H9 (cell line): Measurements from ENCODE around the gene DHX35. TPM values are rescaled to one million over a fixed set of nuclear protein-coding genes. Genes with fewer than 3 reads are reported as not detected.

Source experiments
- DNase-seq: peaks from one replicate; pipeline ENCODE4 v3.0.0-alpha.2; 2017
- H2AFZ ChIP-seq: one replicate; pipeline ENCODE4 v1.6.1; 2013; ENCODE audit warnings: mild to moderate bottlenecking, low read length, control low read depth, moderate library complexity
- H2AK5ac ChIP-seq: 2 replicates; pipeline ENCODE4 v1.6.1; 2013; ENCODE audit warnings: low read length, control low read depth, mixed read lengths; ENCODE audit not compliant: insufficient read length
- H2BK120ac ChIP-seq: one replicate; pipeline ENCODE4 v1.6.1; 2013; ENCODE audit warnings: low read depth, mild to moderate bottlenecking, low read length, control low read depth, inconsistent platforms; ENCODE audit not compliant: poor library complexity, severe bottlenecking
- H2BK12ac ChIP-seq: 2 replicates; pipeline ENCODE4 v1.6.1; 2013; ENCODE audit warnings: low read length, control low read depth, mixed read lengths, low read depth; ENCODE audit not compliant: insufficient read length
- H2BK15ac ChIP-seq: 2 replicates; pipeline ENCODE4 v1.6.1; 2013; ENCODE audit warnings: low read depth, low read length, control low read depth
- H2BK20ac ChIP-seq: one replicate; pipeline ENCODE4 v1.6.1; 2013; ENCODE audit warnings: low read depth, mild to moderate bottlenecking, low read length, control low read depth, inconsistent platforms; ENCODE audit not compliant: poor library complexity, severe bottlenecking
- H2BK5ac ChIP-seq: 2 replicates; pipeline ENCODE4 v1.6.1; 2013; ENCODE audit warnings: low read length, control low read depth, mixed read lengths; ENCODE audit not compliant: insufficient read length
- H3K14ac ChIP-seq: 2 replicates; pipeline ENCODE4 v1.6.1; 2013; ENCODE audit warnings: low read length, control low read depth; ENCODE audit not compliant: insufficient read depth
- H3K18ac ChIP-seq: 2 replicates; pipeline ENCODE4 v1.6.1; 2013; ENCODE audit warnings: low read depth, mild to moderate bottlenecking, mixed read lengths, low read length, control low read depth; ENCODE audit not compliant: insufficient read length
- H3K23ac ChIP-seq: 2 replicates; pipeline ENCODE4 v1.6.1; 2013; ENCODE audit warnings: low read length, control low read depth, mixed read lengths, low read depth; ENCODE audit not compliant: insufficient read length
- H3K23me2 ChIP-seq: 2 replicates; pipeline ENCODE4 v1.6.1; 2013; ENCODE audit warnings: low read depth, mild to moderate bottlenecking, mixed read lengths, low read length, control low read depth; ENCODE audit not compliant: insufficient read length, poor library complexity, severe bottlenecking
- H3K27ac ChIP-seq: 2 replicates; pipeline ENCODE4 v1.5.1; 2013; ENCODE audit warnings: low read length, control low read depth, mixed read lengths, low read depth; ENCODE audit not compliant: insufficient read length
- H3K27me3 ChIP-seq: 2 replicates; pipeline ENCODE4 v1.6.1; 2013; ENCODE audit warnings: low read length, control low read depth, inconsistent platforms; ENCODE audit not compliant: insufficient read depth
- H3K4ac ChIP-seq: 2 replicates; pipeline ENCODE4 v1.6.1; 2013; ENCODE audit warnings: low read depth, mild to moderate bottlenecking, control low read depth, inconsistent platforms, low read length, moderate library complexity
- H3K4me1 ChIP-seq: 2 replicates; pipeline ENCODE4 v1.6.1; 2013; ENCODE audit warnings: low read length, control low read depth, inconsistent platforms; ENCODE audit not compliant: insufficient read depth
- H3K4me2 ChIP-seq: 2 replicates; pipeline ENCODE4 v1.6.1; 2013; ENCODE audit warnings: low read length, control low read depth, mixed read lengths; ENCODE audit not compliant: insufficient read length, insufficient read depth
- H3K56ac ChIP-seq: 2 replicates; pipeline ENCODE4 v1.6.1; 2013; ENCODE audit warnings: low read depth, mild to moderate bottlenecking, mixed read lengths, low read length, control low read depth; ENCODE audit not compliant: insufficient read length
- H3K79me1 ChIP-seq: 2 replicates; pipeline ENCODE4 v1.6.1; 2013; ENCODE audit warnings: low read depth, mild to moderate bottlenecking, moderate library complexity, low read length, control low read depth, inconsistent platforms; ENCODE audit not compliant: insufficient read depth, poor library complexity, severe bottlenecking
- H3K79me2 ChIP-seq: 2 replicates; pipeline ENCODE4 v1.6.1; 2013; ENCODE audit warnings: low read length, control low read depth, inconsistent platforms; ENCODE audit not compliant: insufficient read depth
- H3K9ac ChIP-seq: 2 replicates; pipeline ENCODE4 v1.6.1; 2013; ENCODE audit warnings: low read length, control low read depth, mixed read lengths; ENCODE audit not compliant: insufficient read length; ENCODE audit errors: extremely low read depth
- H3K9me3 ChIP-seq: one replicate; pipeline ENCODE4 v1.6.1; 2013; ENCODE audit warnings: low read depth, low read length, inconsistent platforms; ENCODE audit not compliant: control insufficient read depth
- H3T11ph ChIP-seq: one replicate; pipeline ENCODE4 v1.6.1; 2013; ENCODE audit warnings: mild to moderate bottlenecking, low read length, control low read depth, inconsistent platforms
- H4K20me1 ChIP-seq: one replicate; pipeline ENCODE4 v1.6.1; 2013; ENCODE audit not compliant: control insufficient read depth, insufficient read length, insufficient read depth
- H4K5ac ChIP-seq: 2 replicates; pipeline ENCODE4 v1.6.1; 2013; ENCODE audit warnings: low read depth, mild to moderate bottlenecking, mixed read lengths, low read length, control low read depth; ENCODE audit not compliant: insufficient read length
- H4K8ac ChIP-seq: replicated peaks from 2 replicates; pipeline ENCODE4 v1.6.1; 2013; ENCODE audit warnings: low read length, control low read depth, mixed read lengths, low read depth; ENCODE audit not compliant: insufficient read length
- H4K91ac ChIP-seq: 2 replicates; pipeline ENCODE4 v1.6.1; 2013; ENCODE audit warnings: low read depth, mild to moderate bottlenecking, moderate library complexity, mixed read lengths, low read length, control low read depth; ENCODE audit not compliant: insufficient read length
- H3K27ac Mint-ChIP-seq, 3 experiments: 2 replicates in 2 of 3; 3 replicates in 1 of 3; pipeline ENCODE4 v1.8.0; 2020 to 2021; ENCODE audit warnings: mixed read lengths in 3 of 3, mild to moderate bottlenecking in 1 of 3, moderate library complexity in 1 of 3
- H3K27me3 Mint-ChIP-seq: 2 replicates; pipeline ENCODE4 v1.8.0; 2021; ENCODE audit warnings: low read depth, mild to moderate bottlenecking, moderate library complexity, mixed read lengths
- H3K36me3 Mint-ChIP-seq, 3 experiments: 2 replicates in 2 of 3; 3 replicates in 1 of 3; pipeline ENCODE4 v1.8.0; 2020 to 2021; ENCODE audit warnings: low read depth in 3 of 3, mixed read lengths in 3 of 3; ENCODE audit not compliant: insufficient read depth in 1 of 3
- H3K4me1 Mint-ChIP-seq, 2 experiments: 2 replicates each; pipeline ENCODE4 v1.8.0; 2020; ENCODE audit warnings: mixed read lengths in 2 of 2
- H3K4me3 Mint-ChIP-seq, 2 experiments: 2 replicates in 1 of 2; 3 replicates in 1 of 2; pipeline ENCODE4 v1.8.0; 2020 to 2021; ENCODE audit warnings: mild to moderate bottlenecking in 2 of 2, mixed read lengths in 2 of 2, moderate library complexity in 1 of 2
- H3K9me3 Mint-ChIP-seq, 2 experiments: 2 replicates in 1 of 2; 3 replicates in 1 of 2; pipeline ENCODE4 v1.8.0; 2020; ENCODE audit warnings: mild to moderate bottlenecking in 2 of 2, mixed read lengths in 2 of 2, moderate library complexity in 1 of 2
- CTCF ChIP-seq: fragments of 200-600 bp; sonication (generic); conservative IDR thresholded peaks from 3 replicates; pipeline ENCODE4 v1.8.0; 2021; ENCODE audit warnings: antibody characterized with exemption, mild to moderate bottlenecking
- WGBS: extraction: QIAGEN DNeasy Blood & Tissue Kit; methylation state at CpG from one replicate; pipeline ENCODE4 v1.1.7; 2013; ENCODE audit warnings: missing lambda C conversion rate, low lambda C conversion rate, mixed read lengths; ENCODE audit not compliant: insufficient read length; ENCODE audit errors: extremely low coverage; 5-methylcytosine and 5-hydroxymethylcytosine counted together
- total RNA-seq: library from RNA; stranded (reverse); gene quantifications from 2 replicates; pipeline ENCODE4 v1.2.1, GENCODE V29; 2021

DHX35 gene
- total RNA-seq, 1 experiment from 2014 or later, result 14.4 TPM

GRCh38 chr20:38934530-38934929 lies 27.6 kb upstream of the DHX35 start:
- no peaks in the 10 kb centered on the region for H4K20me1 ChIP-seq
- TF ChIP-seq CTCF, result no peak

More at GRCh38 chr20:38934530-38934929, 27.6 kb upstream of the DHX35 start:
- Histone ChIP-seq H2AFZ (no peak overlapping the region), H3K27ac (no peak overlapping the region), H2BK12ac (no peak overlapping the region), H3K4ac (no peak overlapping the region), H3K79me2 (peaks cover 62% of the 10 kb centered on the region; the same call in 1 of the 2 replicates), H2BK15ac (no peak overlapping the region), H2BK20ac (no peak overlapping the region), H2BK5ac (no peak overlapping the region), H4K91ac (no peak overlapping the region), H2BK120ac (no peak overlapping the region), H3K56ac (no peak overlapping the region), H3K27me3 (no peaks in the 10 kb centered on the region), H3K4me1 (peaks cover 3% of the 10 kb centered on the region; the same call in 1 of the 2 replicates), H3K18ac (no peak overlapping the region), H3K23ac (no peak overlapping the region), H4K8ac (no peak overlapping the region), H4K5ac (no peak overlapping the region), H3K4me2 (no peak overlapping the region), H2AK5ac (no peak overlapping the region), H3K79me1 (peaks cover 10% of the 10 kb centered on the region), H3K9ac (no peak overlapping the region), H3K23me2 (no peaks in the 10 kb centered on the region), H3K14ac (no peak overlapping the region), H3K9me3 (no peaks in the 10 kb centered on the region), H3T11ph (no peak overlapping the region)
- H3K4me3 Mint-ChIP-seq, result no peak overlapping the region
- H3K27me3 Mint-ChIP-seq, result no peaks in the 10 kb centered on the region
- no CpG with 5 or more reads among the region's 5 CpGs for whole genome bisulfite sequencing
- no peak overlapping the region for H3K27ac Mint-ChIP-seq
- no peak for DNase-seq
- H3K36me3 Mint-ChIP-seq, result peaks cover 21 to 41% (median 35%) of the 10 kb centered on the region in 3 experiments; a peak in 6 of 7 replicates
- peaks cover 38 to 41% of the 10 kb centered on the region in 2 experiments for H3K4me1 Mint-ChIP-seq
- H3K9me3 Mint-ChIP-seq, result no peaks in the 10 kb centered on the region
